GM19452 (cell line): ENCODE results near the gene GLO1.

ENCODE experiments used
- ATAC-seq: cut with Tn5 transposase; IDR thresholded peaks from one replicate; pipeline ENCODE4 v1.9.1; 2021; ENCODE audit not compliant: unreplicated experiment

GLO1 gene

DNA sequence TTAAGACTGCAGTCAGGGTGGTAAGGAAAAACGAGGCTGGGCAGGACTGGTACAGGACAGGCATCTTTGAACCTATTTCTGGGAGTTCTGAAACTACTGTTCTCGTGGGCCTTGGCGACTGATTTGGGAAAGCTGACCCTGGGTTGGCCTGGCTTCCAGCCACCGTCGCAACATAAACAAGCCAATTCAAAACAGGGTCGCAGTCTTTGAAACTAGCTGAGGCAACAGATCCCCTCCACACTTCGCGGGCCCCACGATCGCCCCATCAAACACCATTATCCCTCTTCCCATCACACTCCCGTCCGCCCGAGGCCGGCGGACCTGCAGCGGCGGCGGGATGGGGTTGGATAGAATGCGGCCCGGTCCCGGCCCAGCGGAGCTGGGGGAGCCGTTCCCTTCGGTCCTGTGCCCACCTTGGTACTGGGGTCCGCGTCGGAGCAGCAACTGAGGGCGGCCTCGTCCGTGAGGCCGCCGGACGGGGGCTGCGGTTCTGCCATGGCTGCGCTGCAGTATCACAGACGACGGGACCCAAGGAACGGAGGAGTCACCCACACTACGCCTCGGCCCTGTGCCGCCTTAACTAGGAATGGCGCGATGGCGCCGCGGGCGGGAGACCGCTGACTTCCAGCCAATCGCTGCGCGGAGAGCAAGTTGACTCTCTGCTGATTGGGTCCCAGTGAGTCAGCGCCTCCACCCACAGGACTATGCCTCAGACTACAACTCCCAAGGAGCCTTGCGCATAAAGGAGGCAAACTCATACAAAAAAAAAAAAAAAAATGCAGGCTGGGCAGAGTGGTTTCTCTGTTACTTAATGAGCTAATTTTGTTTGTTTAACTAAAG, at the start of gene GLO1:
GLO1 (minus strand) TSS at position 588 of the 840 bp plus-strand sequence; CDS start at position 497, 91 bp downstream.
- peak; percentile 100 for ATAC-seq

DNA sequence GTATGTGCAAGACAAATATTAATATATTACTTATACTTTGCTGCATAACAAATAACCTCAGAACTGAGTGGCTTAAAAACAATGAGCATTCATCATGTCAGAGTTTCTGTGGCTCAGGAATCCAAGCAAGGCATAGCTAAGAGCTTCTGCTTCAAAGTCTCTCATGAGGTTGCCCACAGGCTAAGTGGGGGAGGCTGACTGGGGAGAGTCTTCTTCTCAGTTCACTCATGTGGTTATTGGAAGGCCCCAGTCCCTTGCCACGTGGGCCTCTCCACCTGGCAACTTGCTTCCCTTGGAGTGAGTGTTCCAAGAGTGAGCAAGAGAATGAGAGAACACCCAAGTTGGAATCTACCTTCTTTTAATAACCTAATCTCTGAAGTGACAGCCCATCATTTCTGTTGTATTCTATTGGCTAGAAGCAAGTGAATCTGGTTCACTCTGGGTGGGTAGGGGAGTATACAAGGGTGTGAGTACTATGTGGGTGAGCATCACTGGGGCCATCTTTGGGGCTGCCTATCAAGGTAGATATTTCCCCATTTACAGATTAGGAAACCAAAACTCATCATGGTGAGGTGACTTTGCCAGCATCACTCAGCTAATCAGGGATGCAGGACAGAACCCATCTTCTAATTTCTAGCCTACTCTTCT, 48.1 kb upstream of the GLO1 start:
- no peak for ATAC-seq

DNA sequence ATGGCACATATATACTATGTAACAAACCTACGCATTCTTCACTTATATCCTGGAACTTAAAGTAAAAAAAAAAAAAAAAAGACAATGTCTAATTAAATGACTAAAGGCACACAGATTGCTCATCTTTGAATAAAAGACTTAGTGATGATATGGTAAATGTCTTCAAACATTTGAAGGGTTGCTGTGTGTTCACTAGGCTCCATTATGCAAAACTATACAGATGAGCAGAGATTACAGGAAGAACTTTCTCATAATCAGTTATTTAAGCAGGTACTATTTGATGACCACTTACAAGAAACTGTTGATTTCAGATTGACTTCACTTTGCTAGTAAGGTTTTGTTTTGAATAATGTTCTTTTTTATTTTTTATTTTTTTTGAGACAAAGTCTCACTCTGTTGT, 46.5 kb upstream of the GLO1 start:
- ATAC-seq: no peak

DNA sequence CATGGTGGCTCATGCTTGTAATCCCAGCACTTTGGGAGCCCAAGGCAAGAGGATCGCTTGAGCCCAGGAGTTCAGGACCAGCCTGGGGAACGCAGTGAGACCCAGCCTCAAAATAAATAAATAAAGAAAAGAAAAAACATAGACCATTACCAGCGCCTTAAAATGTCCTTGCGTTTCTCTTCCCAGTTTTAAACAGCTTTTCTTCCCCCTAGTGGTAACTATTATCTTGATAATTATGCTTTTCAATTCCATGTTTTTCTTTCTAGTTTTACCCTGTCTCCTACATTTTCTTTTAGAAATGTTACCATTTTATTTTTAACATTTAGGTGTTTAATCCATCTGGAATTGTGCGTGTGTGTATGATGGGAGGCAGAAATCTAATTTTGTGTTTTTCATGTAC, 36.6 kb upstream of the GLO1 start:
- ATAC-seq: no peak

DNA sequence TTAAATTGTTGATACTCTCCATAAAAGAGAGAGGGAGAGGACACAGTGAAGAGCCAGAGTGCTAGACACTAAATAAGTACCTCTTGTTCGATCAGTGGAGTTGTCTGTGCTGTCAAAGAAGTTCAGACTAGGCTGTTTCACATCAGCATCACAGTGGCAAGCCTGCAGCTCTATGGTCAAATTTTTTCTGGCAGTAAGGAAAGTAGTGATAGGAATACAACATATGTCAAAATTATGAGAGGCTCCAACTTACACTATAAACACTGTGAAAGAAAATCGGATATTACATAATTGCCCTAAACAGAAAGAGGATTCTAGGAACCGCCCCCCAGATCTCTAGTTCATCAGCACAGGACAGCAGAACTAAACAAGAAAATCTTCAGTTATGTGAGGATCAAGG, 35.3 kb upstream of the GLO1 start:
- ATAC-seq: no peak

DNA sequence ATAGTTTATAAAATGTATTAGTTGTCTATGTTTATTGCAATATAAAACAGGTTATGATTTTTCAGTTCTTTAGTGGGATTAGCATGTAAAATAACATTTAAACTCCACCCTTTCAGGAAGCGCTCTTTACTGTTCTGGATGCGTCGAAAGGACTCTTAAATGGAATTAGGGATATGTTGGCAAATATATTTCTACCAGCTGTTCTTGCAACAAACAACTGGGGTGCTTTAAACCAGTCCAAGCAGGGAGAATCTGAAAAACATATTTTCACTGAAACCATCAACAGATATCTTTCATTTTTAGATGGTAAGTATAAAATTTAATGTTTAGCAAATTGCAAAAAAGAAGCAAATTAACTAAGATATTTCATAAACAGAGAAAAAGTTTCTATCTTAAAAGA, 34.0 kb upstream of the GLO1 start:
- no peak for ATAC-seq

DNA sequence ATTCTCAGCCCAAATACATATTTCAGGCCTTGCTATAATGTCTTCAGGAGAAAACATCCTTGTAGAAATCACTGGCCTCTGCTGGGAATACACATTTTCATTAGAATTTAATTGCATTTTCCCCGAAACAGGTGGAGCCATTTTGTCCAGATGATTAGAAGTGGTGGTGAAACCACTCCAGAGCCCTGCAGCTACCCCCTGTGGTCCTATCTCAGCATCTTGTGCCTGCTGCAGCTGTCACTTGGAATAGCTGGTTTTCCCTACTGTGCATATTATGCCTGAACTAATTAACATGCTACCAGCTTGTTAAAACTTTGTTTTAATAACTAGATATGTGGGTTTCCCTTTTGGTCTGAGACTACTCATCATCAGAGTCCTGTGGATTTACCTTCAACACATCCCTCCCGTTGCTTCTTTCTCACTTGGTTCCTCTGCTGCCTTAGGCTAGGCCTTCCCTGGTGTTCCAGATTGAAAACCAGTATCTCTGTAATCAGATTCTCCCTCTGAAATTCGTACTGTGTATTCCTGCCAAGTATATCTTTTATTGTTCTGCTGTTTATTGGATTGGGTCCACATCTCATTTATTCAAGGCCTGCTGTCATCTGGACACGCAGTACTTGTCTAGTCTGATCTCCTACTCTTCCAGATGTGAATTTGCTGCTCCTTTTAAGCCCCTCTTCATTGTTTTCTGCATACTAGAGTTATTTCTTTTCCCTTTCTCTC, 27.4 kb upstream of the GLO1 start:
- ATAC-seq: no peak

DNA sequence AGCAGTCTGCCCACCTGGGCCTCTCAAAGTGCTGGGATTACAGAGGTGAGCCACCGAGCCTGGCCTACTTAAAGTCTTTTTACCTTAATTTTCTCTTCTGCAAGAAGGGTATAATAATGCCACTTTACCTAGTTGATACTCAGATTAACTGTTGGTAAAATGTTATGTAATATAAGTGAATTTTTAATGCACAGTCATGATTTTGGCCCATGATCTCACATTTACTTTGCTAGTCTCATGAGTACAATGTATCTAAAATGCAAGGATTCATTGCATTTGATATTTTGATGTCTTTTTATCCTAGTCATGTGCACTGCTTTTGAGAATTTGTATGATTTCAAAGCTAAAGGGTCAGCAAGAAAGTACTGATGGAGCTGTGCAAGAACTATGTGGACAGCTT, 25.3 kb upstream of the GLO1 start:
- ATAC-seq: no peak

DNA sequence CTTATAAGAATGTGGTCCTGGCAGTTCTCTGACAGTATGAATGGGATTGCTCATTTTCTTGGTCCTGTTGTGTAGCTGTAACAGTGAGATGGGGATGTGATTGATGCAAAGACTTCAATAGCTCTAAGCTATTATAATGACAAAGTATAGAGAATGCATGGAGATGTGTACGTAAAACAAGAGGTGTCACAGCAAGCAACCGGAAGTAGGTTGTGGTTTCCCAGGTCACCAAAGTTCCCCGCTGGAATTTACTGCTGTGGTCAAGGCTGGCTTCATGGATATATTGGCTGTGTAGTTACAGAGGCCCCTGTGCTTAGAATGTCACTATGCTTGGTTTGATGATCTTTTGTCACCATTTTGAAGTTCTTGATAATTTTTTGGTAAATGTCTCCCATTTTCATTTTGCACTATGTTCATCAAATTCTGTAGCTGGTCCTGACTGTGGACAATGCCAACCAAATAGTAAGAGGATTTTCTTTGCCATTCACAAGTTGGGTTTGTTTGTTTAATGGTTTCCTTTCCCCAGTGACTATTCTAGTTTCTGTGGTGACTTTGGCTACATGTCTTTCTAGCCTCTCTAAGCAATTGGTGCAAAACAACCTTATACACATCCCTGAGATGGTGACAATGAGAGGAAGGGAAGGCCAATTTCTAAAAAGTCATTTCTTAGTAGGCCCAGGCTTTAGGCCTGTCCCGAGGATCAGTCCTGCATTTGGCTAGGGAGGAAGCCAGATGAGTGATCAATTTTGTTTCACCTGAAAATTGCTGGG, 22.7 kb upstream of the GLO1 start:
- no peak for ATAC-seq

DNA sequence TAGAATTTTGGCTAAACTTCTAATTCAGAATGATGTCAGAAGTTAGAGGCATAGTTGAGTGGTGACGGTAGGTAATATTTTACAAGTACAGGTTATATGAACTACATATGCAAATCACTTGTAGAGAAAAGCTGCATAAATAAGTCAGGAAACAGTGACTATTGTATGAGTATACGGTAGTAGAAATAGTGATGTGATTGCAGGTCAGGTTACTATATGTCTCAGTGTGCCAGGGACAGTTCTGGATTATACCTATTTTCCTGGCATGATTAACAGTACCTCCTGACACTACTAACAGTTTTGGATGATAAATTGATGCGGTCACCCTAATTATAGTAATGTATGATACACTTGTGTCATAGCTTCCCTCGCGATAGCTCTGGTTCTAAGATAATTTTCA, 21.4 kb upstream of the GLO1 start:
- no peak for ATAC-seq

DNA sequence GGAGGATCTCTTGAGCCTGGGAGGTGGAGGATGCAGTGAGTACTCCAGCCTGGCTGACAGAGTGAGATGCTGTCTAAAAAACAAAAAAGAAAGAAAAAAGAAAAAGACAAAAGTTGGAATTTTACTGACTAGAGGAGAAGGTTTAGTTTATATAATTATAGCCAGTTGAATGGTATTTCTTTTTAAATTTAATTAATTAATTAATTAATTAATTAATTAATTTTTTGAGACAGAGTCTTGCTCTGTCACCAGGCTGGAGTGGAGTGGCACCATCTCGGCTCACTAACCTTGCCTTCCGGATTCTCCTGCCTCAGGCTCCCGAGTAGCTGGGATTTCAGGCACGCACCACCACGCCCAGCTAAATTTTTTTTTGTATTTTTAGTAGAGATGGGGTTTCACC, 20.8 kb upstream of the GLO1 start:
- ATAC-seq: no peak

DNA sequence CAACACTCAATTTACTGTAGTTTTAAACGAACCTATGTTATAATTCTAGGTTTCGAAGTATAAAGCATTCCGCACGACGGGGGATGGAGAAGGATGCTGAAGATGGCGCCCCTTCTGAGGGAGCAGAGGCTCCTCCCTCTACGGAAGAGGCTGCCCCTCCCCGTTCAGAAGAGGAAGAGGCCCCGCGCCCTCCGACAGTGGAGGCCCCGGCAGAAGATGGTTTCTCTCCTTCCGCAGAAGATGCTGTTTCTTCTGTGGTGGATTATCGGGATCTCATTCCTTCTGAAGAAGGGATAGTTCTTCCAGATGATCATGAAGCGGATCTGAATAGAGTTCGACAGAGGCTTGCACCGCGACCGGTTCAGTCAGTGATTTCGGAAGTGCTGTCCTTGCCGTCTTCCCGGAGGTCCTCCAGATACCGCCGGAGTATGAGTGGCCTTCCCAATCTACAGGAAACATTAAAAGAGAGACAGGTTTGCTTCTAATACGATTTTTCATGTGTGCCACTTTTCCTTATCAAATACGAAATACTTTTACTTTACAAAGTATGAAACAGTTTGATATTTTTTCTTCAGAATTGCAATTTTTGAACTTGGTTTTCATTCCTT, 19.9 kb upstream of the GLO1 start:
- no peak for ATAC-seq

DNA sequence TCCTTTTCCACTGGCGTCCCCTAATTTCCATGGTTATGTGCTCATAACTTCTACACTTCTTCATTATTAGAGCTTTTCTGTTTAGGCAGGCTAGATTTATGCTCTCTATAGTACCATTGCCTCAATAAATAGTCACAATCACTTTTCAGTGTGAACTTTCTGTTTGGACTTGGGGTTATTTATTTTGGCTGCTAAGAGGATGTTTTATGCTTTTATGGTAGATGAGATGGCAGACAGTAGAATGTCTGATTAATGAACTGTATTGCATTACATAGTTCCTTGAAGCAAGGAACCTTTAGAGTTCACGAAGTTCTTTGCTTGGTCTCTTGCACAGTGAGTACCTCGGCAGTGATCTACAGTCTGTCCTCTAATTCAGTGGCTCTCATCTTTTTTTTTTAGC, 19.1 kb upstream of the GLO1 start:
- ATAC-seq: no peak

DNA sequence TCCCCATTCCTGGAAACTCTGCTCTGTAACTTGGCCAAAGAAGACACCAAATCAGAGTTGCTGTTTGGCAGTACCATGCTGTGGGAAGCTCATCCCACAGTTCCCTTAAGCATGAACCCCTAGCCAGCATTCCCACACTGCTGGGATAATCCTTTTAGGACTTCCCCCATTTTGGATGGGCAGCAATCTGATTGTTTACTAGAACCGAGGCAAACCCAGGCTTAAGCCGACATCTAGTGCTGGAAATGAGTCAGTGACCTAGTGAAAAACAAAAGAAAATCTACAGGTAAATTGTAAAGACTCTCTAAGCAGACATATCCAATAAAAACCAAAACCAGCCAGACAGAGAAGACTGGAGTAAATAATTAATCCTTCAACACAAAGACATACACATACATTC, 17.4 kb upstream of the GLO1 start:
- ATAC-seq: no peak

DNA sequence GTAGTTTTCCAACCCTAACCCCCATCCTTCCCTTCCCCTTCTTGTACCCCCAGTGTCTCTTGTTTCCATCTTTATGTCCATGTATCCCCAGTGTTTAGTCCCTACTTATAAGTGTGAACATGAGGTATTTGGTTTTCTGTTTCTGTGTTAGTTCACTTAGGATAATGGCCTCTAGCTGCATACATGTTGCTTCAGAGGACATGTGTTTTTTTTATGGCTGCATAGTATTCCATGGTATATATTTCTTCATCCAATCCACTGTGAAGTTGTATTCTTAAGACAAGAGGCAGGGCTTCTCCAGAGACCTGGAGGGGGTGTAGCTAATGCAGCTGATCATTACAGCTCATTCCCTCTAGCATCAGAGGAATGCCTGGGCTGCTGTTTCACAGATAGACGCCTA, 16.4 kb upstream of the GLO1 start:
- no peak for ATAC-seq

DNA sequence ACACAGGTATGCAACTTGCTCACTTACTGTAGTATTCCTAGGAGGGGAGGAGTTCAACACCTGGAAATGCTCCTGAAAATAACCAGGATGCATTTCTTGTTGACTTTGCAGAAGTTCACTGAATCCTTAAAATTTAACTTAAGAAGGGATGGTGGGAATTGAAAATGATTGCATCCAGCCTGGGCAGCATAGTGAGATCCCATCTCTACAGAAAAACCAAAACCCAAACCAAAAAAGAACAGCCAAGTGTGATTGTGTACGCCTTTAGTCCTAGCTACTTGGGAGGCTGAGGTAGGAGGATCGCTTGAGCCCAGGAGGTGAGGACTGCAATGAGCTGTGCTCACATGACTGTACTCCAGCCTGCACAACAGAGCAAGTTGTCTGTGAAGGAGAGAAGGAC, 13.9 kb upstream of the GLO1 start:
- ATAC-seq: no peak

DNA sequence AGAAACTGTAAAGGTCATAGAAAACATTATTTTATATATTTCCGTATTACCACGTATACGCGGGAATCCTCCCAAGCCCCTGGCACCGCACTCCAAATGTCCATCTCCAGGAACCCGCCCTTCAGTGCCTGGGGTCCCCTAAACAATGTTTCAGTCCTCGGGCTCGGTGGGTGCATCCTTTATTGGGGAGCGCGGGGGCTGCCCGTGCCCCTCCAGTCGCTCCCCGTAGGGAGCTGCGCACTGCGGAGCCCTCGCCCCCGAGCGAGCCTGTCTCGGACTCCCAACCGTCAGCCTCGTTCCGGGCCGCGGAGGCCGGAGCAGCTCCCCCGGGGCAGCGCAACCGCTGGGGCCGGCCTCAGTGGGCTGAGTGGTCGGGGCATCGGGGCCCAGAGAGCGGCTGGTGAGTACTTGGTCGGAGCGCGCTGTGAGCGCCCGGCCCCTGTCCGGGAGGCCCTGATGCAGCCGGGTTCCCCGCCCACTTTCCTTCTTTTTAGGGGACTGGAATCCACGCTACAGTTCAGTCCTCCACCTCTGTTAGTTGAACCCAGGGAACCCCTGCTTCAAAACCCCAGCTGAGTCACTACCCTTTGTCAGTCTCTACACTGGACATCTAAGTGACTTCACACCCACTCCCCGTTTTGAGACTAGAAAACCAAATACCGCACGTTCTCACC, 12.2 kb upstream of the GLO1 start, which contains the start of gene DNAH8:
DNAH8 (plus strand) TSS at position 296 of the 674 bp plus-strand sequence. CDS start 7,499 bp downstream, outside the sequence.
- ATAC-seq: no peak

DNA sequence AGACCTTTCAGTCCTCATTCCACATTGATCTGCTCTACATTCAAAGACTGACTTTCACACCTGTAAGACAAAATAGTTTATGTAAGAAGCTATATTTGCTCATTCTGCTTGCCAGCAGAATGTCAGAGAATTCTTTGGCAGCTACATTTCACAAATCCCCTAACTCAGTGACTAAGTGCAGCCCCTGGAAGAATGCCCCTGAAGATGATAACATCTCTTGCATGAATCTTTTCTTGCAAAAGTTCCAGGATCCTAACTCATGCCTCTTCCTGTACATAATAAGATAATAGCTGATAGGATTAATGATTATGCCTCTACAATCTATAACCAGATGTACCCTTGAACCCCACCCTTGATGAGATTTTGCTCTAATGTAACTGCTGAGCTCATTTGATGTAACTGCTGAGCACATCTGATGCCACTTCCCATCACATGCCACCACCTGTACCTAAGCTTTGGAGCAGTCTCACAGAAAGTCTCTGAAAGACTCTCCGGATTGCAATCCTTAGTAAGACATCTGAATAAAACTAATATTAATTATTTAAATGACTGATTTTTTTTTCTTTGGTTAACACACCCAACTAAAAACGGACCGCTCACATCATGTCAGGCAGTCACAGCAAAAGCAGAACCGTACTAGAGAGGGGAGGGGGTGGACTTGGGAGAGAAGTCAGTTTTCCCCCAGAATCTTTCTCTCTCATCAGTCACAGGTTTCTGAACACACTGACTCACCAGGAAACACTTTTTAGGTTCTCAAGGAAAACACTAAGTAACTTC, 11.5 kb upstream of the GLO1 start:
- ATAC-seq: no peak

DNA sequence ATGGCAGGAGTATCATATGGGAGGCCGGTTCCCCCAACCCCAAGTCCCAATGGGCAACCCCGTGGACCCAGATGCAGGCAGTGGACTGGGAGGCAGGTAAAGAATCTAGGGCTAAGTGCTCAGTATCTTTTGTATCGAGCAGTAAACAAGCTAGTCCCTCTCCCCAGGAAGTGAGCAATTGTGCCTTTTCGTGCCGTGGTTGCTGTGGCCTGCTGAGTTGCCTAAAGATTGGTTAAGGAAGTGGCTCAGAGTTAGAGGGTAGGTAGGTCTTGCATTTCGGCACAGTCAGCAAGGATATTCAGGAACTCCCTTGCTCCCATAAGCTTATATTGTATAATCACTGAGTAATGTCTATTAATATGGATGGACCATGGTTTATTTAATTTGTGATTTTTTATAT, 10.9 kb upstream of the GLO1 start:
- ATAC-seq: no peak
